ENCODE results near the gene ITPRIP.

DNA sequence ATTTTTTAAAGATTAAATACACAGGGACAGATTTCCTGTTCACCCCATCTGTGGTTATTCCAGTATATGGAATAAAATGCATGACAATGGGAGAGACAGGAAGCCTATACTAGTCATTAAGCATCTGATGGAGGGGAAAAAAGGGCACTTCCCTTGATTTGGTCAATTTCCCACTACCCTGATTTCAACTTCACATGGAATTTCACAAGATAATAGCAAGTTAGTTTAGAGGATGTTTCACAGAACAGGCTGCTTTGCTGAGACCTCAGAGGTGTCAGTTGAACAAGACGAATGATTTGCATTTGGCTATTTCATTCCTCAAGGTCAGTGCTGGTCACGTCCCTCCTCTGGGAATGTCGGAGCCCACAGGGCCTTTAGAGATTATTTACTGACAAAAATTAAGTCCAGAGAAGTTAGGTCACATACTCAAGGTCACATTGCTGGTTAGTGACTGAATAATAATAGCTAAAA, 4.7 kb upstream of the ITPRIP start:
- TF ChIP-seq, protein P1, sequence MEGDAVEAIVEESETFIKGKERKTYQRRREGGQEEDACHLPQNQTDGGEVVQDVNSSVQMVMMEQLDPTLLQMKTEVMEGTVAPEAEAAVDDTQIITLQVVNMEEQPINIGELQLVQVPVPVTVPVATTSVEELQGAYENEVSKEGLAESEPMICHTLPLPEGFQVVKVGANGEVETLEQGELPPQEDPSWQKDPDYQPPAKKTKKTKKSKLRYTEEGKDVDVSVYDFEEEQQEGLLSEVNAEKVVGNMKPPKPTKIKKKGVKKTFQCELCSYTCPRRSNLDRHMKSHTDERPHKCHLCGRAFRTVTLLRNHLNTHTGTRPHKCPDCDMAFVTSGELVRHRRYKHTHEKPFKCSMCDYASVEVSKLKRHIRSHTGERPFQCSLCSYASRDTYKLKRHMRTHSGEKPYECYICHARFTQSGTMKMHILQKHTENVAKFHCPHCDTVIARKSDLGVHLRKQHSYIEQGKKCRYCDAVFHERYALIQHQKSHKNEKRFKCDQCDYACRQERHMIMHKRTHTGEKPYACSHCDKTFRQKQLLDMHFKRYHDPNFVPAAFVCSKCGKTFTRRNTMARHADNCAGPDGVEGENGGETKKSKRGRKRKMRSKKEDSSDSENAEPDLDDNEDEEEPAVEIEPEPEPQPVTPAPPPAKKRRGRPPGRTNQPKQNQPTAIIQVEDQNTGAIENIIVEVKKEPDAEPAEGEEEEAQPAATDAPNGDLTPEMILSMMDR (conservative IDR thresholded peaks at IDR 0.05 in 1 of 2, IDR thresholded peaks at IDR 0.05 in 1 of 2; ENCODE audit: low read depth in 1 of 2, low read length in 2 of 2) = no peak
- no peak for TF ChIP-seq EZH2 (IDR thresholded peaks at IDR 0.05; ENCODE audit: low read length, missing control alignments)

Measured in fibroblast of lung (primary cell).